ENCODE results near the gene TLE5. TPM values are rescaled to one million over a fixed set of nuclear protein-coding genes. Genes with fewer than 3 reads are reported as not detected.
"Not testable (repeated sequence)": the region's sequence is repeated elsewhere in the genome, so short reads cannot be mapped to it uniquely, and the experiment has no call there.

Gene TLE5
- total and polyA plus RNA-seq, 5 experiments from 2014 or later: 451 to 983 (median 924) TPM

- Mint-ChIP-seq H3K27me3 (no peaks in the 10 kb centered on the region), H3K27ac (no peak overlapping the region), H3K9me3 (no peaks in the 10 kb centered on the region), H3K36me3 (peaks cover 0 to 27% (median 6%) of the 10 kb centered on the region in 3 donors), H3K4me1 (peaks cover 0 to 1% (median 0%) of the 10 kb centered on the region in 4 donors), H3K4me3 (no peak overlapping the region)
- DNase-seq (no peak), ATAC-seq (no peak)
- POLR2A ChIA-PET: no interaction called here
These were observed 49.6 kb downstream of the TLE5 start for GRCh38 chr19:3012621-3013262.

- POLR2A ChIA-PET, H3K27ac Mint-ChIP-seq, ATAC-seq: not testable (repeated sequence)
These were observed 50.2 kb downstream of the TLE5 start for GRCh38 chr19:3012059-3012458.

GRCh38 chr19:3010871-3011270 lies 51.4 kb downstream of the TLE5 start:
- no peaks in the 10 kb centered on the region for H3K27me3 Mint-ChIP-seq
- H3K36me3 Mint-ChIP-seq: peaks cover 0 to 23% (median 7%) of the 10 kb centered on the region in 3 donors
- H3K27ac Mint-ChIP-seq: peak overlapping the region in 1 of 10 donors; percentile 41
- no peak overlapping the region for H3K4me3 Mint-ChIP-seq
- DNase-seq (no peak), ATAC-seq (no peak)
- no peaks in the 10 kb centered on the region for H3K9me3 Mint-ChIP-seq
- H3K4me1 Mint-ChIP-seq: peaks cover 0 to 1% (median 0%) of the 10 kb centered on the region in 4 donors
- POLR2A ChIA-PET: no interaction called here

More at GRCh38 chr19:3012059-3012458, 50.2 kb downstream of the TLE5 start:
- DNase-seq, H3K4me3 Mint-ChIP-seq, H3K27me3 Mint-ChIP-seq, H3K9me3 Mint-ChIP-seq, H3K4me1 Mint-ChIP-seq: not testable (repeated sequence)
- H3K36me3 Mint-ChIP-seq: peaks cover 0 to 27% (median 7%) of the 10 kb centered on the region in 3 donors

DNA sequence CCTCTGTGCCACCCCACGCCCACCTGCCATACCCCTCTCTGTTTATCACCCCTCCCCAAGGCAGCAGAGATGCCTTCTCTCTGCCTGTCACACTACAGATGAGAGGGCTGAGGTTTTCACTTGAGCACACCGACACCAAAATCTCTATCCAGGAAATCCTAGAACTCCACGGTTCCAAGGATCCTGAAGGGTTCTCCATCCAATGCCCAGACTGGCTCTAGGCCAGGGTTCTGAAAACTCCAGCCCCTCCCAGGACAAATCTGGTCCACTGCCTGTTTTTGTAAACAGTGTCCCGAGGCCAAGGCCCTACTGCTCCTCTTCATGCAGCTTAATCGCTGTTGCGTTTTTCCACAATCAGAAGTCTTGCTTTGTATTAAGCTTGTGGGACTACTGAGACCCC lies 53.3 kb downstream of the TLE5 start:
- ATAC-seq: no peak
- Mint-ChIP-seq H3K4me1 (no peaks in the 10 kb centered on the region), H3K9me3 (no peaks in the 10 kb centered on the region), H3K36me3 (peaks cover 0 to 20% (median 10%) of the 10 kb centered on the region in 3 donors), H3K27me3 (no peaks in the 10 kb centered on the region), H3K4me3 (no peak overlapping the region), H3K27ac (peak overlapping the region in 1 of 10 donors; percentile 56)
- POLR2A ChIA-PET: no interaction called here
- DNase-seq: no peak

DNA sequence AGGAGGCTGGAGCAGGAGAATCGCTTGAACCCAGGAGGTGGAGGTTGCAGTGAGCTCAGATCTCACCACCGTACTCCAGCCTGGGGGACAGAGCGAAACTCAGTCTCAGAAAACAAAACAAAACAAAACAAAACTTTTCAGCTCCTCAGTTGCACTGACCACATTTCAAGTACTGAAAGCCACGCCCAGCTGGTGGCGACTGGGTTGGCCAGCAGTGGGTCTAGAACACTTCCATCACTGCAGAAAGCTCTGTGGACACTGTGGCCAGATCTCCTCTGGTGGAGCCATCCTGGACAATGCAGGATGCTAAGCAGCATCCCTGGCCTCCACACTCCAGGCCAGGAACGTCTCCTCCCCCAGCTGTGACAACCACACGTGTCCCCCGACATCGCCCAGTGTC lies 54.3 kb downstream of the TLE5 start:
- no peak for DNase-seq
- peak overlapping the region in 1 of 10 donors; percentile 27 for H3K27ac Mint-ChIP-seq
- H3K4me1 Mint-ChIP-seq: no peaks in the 10 kb centered on the region
- no peaks in the 10 kb centered on the region for H3K9me3 Mint-ChIP-seq
- no peak overlapping the region for H3K4me3 Mint-ChIP-seq
- H3K27me3 Mint-ChIP-seq: no peaks in the 10 kb centered on the region
- peaks cover 0 to 17% (median 8%) of the 10 kb centered on the region in 3 donors for H3K36me3 Mint-ChIP-seq
- POLR2A ChIA-PET: no interaction called here
- no peak for ATAC-seq

- ATAC-seq (peak in 1 of 2 donors; percentile 35), DNase-seq (peak in 5 of 10 donors; percentile 10 to 26 (median 17))
- no peaks in the 10 kb centered on the region for H3K27me3 Mint-ChIP-seq
- POLR2A ChIA-PET: no interaction called here
- H3K4me1 Mint-ChIP-seq: no peaks in the 10 kb centered on the region
- H3K36me3 Mint-ChIP-seq: peaks cover 0 to 17% (median 10%) of the 10 kb centered on the region in 3 donors
- H3K9me3 Mint-ChIP-seq: no peaks in the 10 kb centered on the region
- H3K4me3 Mint-ChIP-seq: peak overlapping the region in 1 of 10 donors; percentile 10
- H3K27ac Mint-ChIP-seq: no peak overlapping the region
These were observed 56.1 kb downstream of the TLE5 start for GRCh38 chr19:3006075-3006767.

DNA sequence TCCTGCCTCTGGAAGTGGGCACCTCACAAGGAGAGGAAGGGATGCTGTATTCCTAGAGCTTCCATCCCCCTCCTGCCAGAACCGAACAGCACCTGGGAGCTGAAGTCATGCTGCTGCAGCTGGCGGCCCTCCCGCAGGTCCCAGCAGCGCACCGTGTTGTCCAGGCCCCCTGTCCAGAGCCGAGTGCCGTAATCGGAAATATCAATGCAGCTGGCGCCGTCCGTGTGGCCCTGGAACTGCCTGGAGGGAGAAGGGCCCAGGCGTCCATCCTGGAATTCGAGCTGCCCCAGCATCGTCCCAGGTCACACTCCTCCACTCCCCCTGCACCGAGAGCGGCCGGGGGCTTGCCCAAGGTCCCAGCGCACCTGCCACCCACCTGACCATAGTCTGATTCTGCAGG lies 57.0 kb downstream of the TLE5 start:
- Mint-ChIP-seq H3K36me3 (peaks cover 0 to 15% (median 12%) of the 10 kb centered on the region in 3 donors), H3K27me3 (no peaks in the 10 kb centered on the region), H3K27ac (peak overlapping the region in 1 of 10 donors; percentile 27), H3K4me1 (no peaks in the 10 kb centered on the region), H3K9me3 (no peaks in the 10 kb centered on the region), H3K4me3 (no peak overlapping the region)
- no peak for DNase-seq
- no peak for ATAC-seq
- POLR2A ChIA-PET: interaction anchor here (0.9 to 1.3 kb wide), 2 partner anchors 30 to 56 kb away, joined by 3 read pairs; no protein-coding TSS in a partner anchor

GRCh38 chr19:3004522-3004921 lies 57.8 kb downstream of the TLE5 start:
- H3K27ac Mint-ChIP-seq: no peak overlapping the region

DNA sequence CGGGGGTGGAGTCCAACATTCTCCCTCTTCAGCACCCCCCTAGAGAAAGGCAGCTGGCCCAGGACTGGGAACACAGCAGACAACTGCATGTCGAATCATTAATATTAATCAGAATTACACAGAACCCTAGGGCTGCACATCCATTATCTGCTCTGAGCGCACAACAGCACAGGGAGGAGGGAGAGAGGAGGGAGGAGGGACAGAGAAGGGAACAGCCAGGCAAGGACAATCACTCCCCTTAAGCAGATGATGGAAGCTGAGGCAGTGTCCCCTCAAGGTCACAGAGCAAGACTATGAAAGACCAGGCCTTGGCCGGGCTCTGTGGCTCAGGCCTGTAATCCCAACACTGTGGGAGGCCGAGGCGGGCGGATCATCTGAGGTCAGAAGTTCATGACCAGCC lies 59.2 kb downstream of the TLE5 start:
- Mint-ChIP-seq H3K4me3 (no peak overlapping the region), H3K27me3 (no peaks in the 10 kb centered on the region), H3K27ac (no peak overlapping the region), H3K36me3 (peaks cover 0 to 18% (median 8%) of the 10 kb centered on the region in 3 donors), H3K4me1 (no peaks in the 10 kb centered on the region), H3K9me3 (no peaks in the 10 kb centered on the region)
- no peak for DNase-seq
- POLR2A ChIA-PET: interaction anchor here (0.6 kb wide), 1 partner anchor 1177 kb away, joined by 7 read pairs; no protein-coding TSS in a partner anchor
- ATAC-seq: no peak

More at GRCh38 chr19:3004522-3004921, 57.8 kb downstream of the TLE5 start:
- H3K9me3 Mint-ChIP-seq: no peaks in the 10 kb centered on the region
- POLR2A ChIA-PET: interaction anchor here (0.5 to 1.3 kb wide), 2 partner anchors 14 to 57 kb away, joined by 3 read pairs; no protein-coding TSS in a partner anchor
- H3K4me1 Mint-ChIP-seq: no peaks in the 10 kb centered on the region
- no peaks in the 10 kb centered on the region for H3K27me3 Mint-ChIP-seq
- no peak for ATAC-seq
- no peak for DNase-seq
- H3K36me3 Mint-ChIP-seq: peaks cover 0 to 12% (median 12%) of the 10 kb centered on the region in 3 donors
- H3K4me3 Mint-ChIP-seq: no peak overlapping the region

Other genes starting within 250 kb of the TLE5 start
- gene ZNF554, start 242.6 kb downstream of the TLE5 start, total RNA-seq: 1 to 10 TPM; 7.6 to 7.8 TPM
- 1 to 10 TPM; 3.6 to 8.3 (median 4.5) TPM for gene ZNF554, start 242.6 kb downstream of the TLE5 start, polyA plus RNA-seq
- 1 to 10 TPM; 7.4 to 8.7 TPM for gene ZNF555, start 221.0 kb downstream of the TLE5 start, total RNA-seq
- 1 to 10 TPM; 1.0 to 3.4 (median 2.2) TPM for gene ZNF555, start 221.0 kb downstream of the TLE5 start, polyA plus RNA-seq
- gene ZNF556, start 195.2 kb downstream of the TLE5 start, total RNA-seq: not detected
- not detected for gene ZNF556, start 195.2 kb downstream of the TLE5 start, polyA plus RNA-seq
- 1 to 10 TPM; 3.0 to 3.6 TPM for gene ZNF57, start 161.6 kb downstream of the TLE5 start, total RNA-seq
- gene ZNF57, start 161.6 kb downstream of the TLE5 start, polyA plus RNA-seq: 1 to 10 TPM; 1.7 to 2.9 (median 1.8) TPM
- 1 to 10 TPM; 5.7 to 6.9 TPM for gene ZNF77, start 117.5 kb downstream of the TLE5 start, total RNA-seq
- gene ZNF77, start 117.5 kb downstream of the TLE5 start, polyA plus RNA-seq: 1 to 10 TPM; 1.3 to 2.1 (median 1.7) TPM
- gene TLE6, start 84.9 kb downstream of the TLE5 start, total RNA-seq: under 1 TPM in 1 of 2 experiments, not detected in 1; 0.30 TPM
- under 1 TPM in 2 of 3 donors, not detected in 1; 0.52 to 0.82 TPM for gene TLE6, start 84.9 kb downstream of the TLE5 start, polyA plus RNA-seq
- 10 to 100 TPM; 19.1 to 21.1 TPM for gene TLE2, start 33.2 kb downstream of the TLE5 start, total RNA-seq
- 10 to 100 TPM in 2 of 3 donors, 1 to 10 TPM in 1; 7.0 to 12.4 (median 10.8) TPM for gene TLE2, start 33.2 kb downstream of the TLE5 start, polyA plus RNA-seq
- gene GNA11, start 31.9 kb upstream of the TLE5 start, total RNA-seq: 1 to 10 TPM; 5.1 to 5.4 TPM
- gene GNA11, start 31.9 kb upstream of the TLE5 start, polyA plus RNA-seq: under 1 TPM; 0.43 to 0.60 (median 0.47) TPM
- gene GNA15, start 73.5 kb upstream of the TLE5 start, total RNA-seq: under 1 TPM; 0.36 to 0.39 TPM
- gene GNA15, start 73.5 kb upstream of the TLE5 start, polyA plus RNA-seq: under 1 TPM in 1 of 3 donors, not detected in 2; 0.19 TPM
- 100 to 1,000 TPM; 217 to 233 TPM for gene S1PR4, start 116.3 kb upstream of the TLE5 start, total RNA-seq
- 100 to 1,000 TPM; 286 to 470 (median 332) TPM for gene S1PR4, start 116.3 kb upstream of the TLE5 start, polyA plus RNA-seq
- 10 to 100 TPM; 59.7 to 63.0 TPM for gene NCLN, start 123.4 kb upstream of the TLE5 start, total RNA-seq
- 10 to 100 TPM; 23.9 to 44.7 (median 25.5) TPM for gene NCLN, start 123.4 kb upstream of the TLE5 start, polyA plus RNA-seq
- gene CELF5, start 162.2 kb upstream of the TLE5 start, total RNA-seq: under 1 TPM; 0.23 to 0.41 TPM
- gene CELF5, start 162.2 kb upstream of the TLE5 start, polyA plus RNA-seq: not detected

Data from naive thymus-derived CD8-positive, alpha-beta T cell (primary cell).